ENCODE results near the gene UBE2E1.
"Not testable (repeated sequence)": the region's sequence is repeated elsewhere in the genome, so short reads cannot be mapped to it uniquely, and the experiment has no call there.

Gene UBE2E1

GRCh38 chr3:23837286-23837685 is 31.5 kb downstream of the UBE2E1 start:
- in situ Hi-C loops (cut with MboI; ENCODE audit: low pct_unique_long_range_greater_than_20kb, low sequenced_read_pairs, unreplicated experiment), result no loop called here
- TF ChIP-seq, protein P1, sequence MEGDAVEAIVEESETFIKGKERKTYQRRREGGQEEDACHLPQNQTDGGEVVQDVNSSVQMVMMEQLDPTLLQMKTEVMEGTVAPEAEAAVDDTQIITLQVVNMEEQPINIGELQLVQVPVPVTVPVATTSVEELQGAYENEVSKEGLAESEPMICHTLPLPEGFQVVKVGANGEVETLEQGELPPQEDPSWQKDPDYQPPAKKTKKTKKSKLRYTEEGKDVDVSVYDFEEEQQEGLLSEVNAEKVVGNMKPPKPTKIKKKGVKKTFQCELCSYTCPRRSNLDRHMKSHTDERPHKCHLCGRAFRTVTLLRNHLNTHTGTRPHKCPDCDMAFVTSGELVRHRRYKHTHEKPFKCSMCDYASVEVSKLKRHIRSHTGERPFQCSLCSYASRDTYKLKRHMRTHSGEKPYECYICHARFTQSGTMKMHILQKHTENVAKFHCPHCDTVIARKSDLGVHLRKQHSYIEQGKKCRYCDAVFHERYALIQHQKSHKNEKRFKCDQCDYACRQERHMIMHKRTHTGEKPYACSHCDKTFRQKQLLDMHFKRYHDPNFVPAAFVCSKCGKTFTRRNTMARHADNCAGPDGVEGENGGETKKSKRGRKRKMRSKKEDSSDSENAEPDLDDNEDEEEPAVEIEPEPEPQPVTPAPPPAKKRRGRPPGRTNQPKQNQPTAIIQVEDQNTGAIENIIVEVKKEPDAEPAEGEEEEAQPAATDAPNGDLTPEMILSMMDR (IDR thresholded peaks at IDR 0.05; ENCODE audit: extremely low read depth, insufficient read depth, missing control alignments), result no peak
- no peak for DNase-seq (ENCODE audit: low spot score)

GRCh38 chr3:23837691-23838090 is 31.9 kb downstream of the UBE2E1 start:
- TF ChIP-seq, protein P1 (IDR thresholded peaks at IDR 0.05; ENCODE audit: extremely low read depth, insufficient read depth, missing control alignments), result no peak
- DNase-seq (ENCODE audit: low spot score), result no peak
- in situ Hi-C loops (cut with MboI; ENCODE audit: low pct_unique_long_range_greater_than_20kb, low sequenced_read_pairs, unreplicated experiment), result no loop called here

GRCh38 chr3:23840521-23840920 is 34.8 kb downstream of the UBE2E1 start:
- in situ Hi-C loops (cut with MboI; ENCODE audit: low pct_unique_long_range_greater_than_20kb, low sequenced_read_pairs, unreplicated experiment), result no loop called here
- no peak for DNase-seq (ENCODE audit: low spot score)
- TF ChIP-seq, protein P1 (IDR thresholded peaks at IDR 0.05; ENCODE audit: extremely low read depth, insufficient read depth, missing control alignments), result no peak

DNA sequence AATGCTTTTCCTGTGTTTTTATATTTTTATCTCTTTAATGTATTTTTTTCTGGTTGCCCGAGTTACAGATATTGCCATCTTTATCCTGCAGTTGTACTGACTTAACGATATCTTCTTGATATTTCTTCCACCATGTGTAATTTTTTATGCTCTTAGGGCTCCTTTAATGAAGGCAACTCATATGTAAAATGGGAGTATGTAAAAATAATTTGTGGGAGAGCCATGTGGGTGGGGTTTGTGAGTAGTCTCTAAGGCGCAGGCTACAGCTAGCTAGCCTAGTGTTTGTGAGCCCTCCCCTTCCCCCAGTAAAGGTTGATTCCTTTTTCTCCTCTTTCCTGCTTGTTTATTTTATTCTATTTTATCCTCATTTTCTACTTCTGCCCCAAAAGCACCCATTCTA is 38.1 kb downstream of the UBE2E1 start:
- no peak for DNase-seq (ENCODE audit: low spot score)
- in situ Hi-C loops (cut with MboI; ENCODE audit: low pct_unique_long_range_greater_than_20kb, low sequenced_read_pairs, unreplicated experiment), result no loop called here
- TF ChIP-seq, protein P1 (IDR thresholded peaks at IDR 0.05; ENCODE audit: extremely low read depth, insufficient read depth, missing control alignments), result no peak

- in situ Hi-C loops (cut with MboI; ENCODE audit: low pct_unique_long_range_greater_than_20kb, low sequenced_read_pairs, unreplicated experiment), result no loop called here
- DNase-seq (ENCODE audit: low spot score), result no peak
- TF ChIP-seq, protein P1 (IDR thresholded peaks at IDR 0.05; ENCODE audit: extremely low read depth, insufficient read depth, missing control alignments), result no peak
Observed at GRCh38 chr3:23845326-23846216, 39.8 kb downstream of the UBE2E1 start.

GRCh38 chr3:23849462-23849861 is 43.7 kb downstream of the UBE2E1 start:
- in situ Hi-C loops (cut with MboI; ENCODE audit: low pct_unique_long_range_greater_than_20kb, low sequenced_read_pairs, unreplicated experiment); DNase-seq (ENCODE audit: low spot score): not testable (repeated sequence)

DNA sequence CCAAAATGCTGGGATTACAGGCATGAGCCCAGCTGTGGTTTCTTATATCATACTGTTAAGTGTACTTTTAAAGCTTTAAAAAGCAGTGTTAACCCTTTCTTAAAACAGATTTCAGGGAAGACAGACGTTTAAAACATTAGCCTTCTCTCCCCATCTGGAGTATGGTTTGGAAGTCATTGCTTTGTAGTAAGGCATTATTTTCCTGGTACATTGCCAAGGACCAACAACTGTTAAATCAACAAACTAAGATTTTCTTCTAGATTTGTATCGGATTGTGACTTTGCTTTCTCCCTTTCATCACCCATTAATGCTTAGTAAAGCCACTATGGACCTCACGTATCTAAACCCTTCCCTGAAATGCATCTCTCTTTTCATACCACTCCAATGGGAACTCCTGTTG is 50.5 kb downstream of the UBE2E1 start:
- no peak for DNase-seq (ENCODE audit: low spot score)
- TF ChIP-seq, protein P1 (IDR thresholded peaks at IDR 0.05; ENCODE audit: extremely low read depth, insufficient read depth, missing control alignments), result no peak
- in situ Hi-C loops (cut with MboI; ENCODE audit: low pct_unique_long_range_greater_than_20kb, low sequenced_read_pairs, unreplicated experiment), result no loop called here

All from GM13977 (cell line).